Erythroblast (primary cell): ENCODE results near the gene EEA1.

Source experiments
- GATA1 ChIP-seq: IDR thresholded peaks from 2 replicates; pipeline ENCODE4 v1.6.1; 2011; ENCODE audit warnings: low read depth, mild to moderate bottlenecking, control low read depth, low read length, moderate library complexity
- POLR2A ChIP-seq: IDR thresholded peaks from 2 replicates; pipeline ENCODE4 v1.6.1; 2011; ENCODE audit warnings: mild to moderate bottlenecking, low read length

DNA sequence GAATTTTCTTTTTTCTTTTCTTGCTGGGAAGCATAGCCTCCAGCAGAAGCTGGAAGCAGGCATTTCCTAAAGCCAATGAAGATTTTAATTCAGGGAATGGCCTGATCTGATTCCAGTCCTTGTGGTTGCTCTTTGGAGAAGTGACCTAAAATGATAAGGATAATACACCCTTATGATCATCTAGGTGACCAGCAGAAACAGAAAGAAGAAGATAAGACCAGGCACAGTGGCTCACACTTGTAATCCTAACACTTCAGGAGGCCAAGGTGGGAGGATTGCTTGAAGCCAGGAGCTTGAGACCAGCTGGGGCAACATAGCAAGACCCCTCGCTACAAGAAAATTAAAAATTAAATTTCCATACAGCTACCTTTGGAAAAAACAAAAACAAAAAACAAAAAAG, 51.2 kb downstream of the EEA1 start:
- TF ChIP-seq POLR2A (no peak), GATA1 (no peak)
